Skeletal muscle satellite cell (primary cell): ENCODE results near the gene MYO1F.
"Not testable (repeated sequence)": the region's sequence is repeated elsewhere in the genome, so short reads cannot be mapped to it uniquely, and the experiment has no call there.

Experiments
- H3K27me3 ChIP-seq: 2 replicates; pipeline ENCODE4 v1.7.0; 2013; ENCODE audit warnings: low read length; ENCODE audit not compliant: control insufficient read depth, insufficient read depth
- H3K36me3 ChIP-seq: 2 replicates; pipeline ENCODE4 v1.7.0; 2013; ENCODE audit warnings: mild to moderate bottlenecking, control low read depth, low read length; ENCODE audit not compliant: insufficient read depth
- H3K4me1 ChIP-seq: 2 replicates; pipeline ENCODE4 v1.7.0; 2013; ENCODE audit warnings: low read length; ENCODE audit not compliant: control insufficient read depth, insufficient read depth
- H3K4me2 ChIP-seq: 2 replicates; pipeline ENCODE4 v1.7.0; 2013; ENCODE audit warnings: mild to moderate bottlenecking, low read length
- H3K4me3 ChIP-seq: 2 replicates; pipeline ENCODE4 v1.7.0; 2013; ENCODE audit warnings: low read length
- H3K9ac ChIP-seq: 2 replicates; pipeline ENCODE4 v1.7.0; 2013; ENCODE audit warnings: mild to moderate bottlenecking, low read depth, low read length, moderate library complexity
- H3K9me3 ChIP-seq: replicated peaks from 2 replicates; pipeline ENCODE4 v1.7.0; 2013; ENCODE audit warnings: mild to moderate bottlenecking, control low read depth, low read length

Gene MYO1F

GRCh38 chr19:8557642-8558238 lies 19.5 kb downstream of the MYO1F start:
- no peaks in the 10 kb centered on the region for H3K27me3 ChIP-seq
- no peak overlapping the region for H3K9ac ChIP-seq
- no peak overlapping the region for H3K4me2 ChIP-seq
- no peaks in the 10 kb centered on the region for H3K9me3 ChIP-seq
- no peaks in the 10 kb centered on the region for H3K4me1 ChIP-seq
- H3K36me3 ChIP-seq: no peaks in the 10 kb centered on the region
- H3K4me3 ChIP-seq: no peak overlapping the region

- H3K27me3 ChIP-seq, H3K4me1 ChIP-seq, H3K36me3 ChIP-seq, H3K9ac ChIP-seq, H3K9me3 ChIP-seq, H3K4me3 ChIP-seq, H3K4me2 ChIP-seq: not testable (repeated sequence)
Observed at GRCh38 chr19:8553729-8554128, 23.5 kb downstream of the MYO1F start.

GRCh38 chr19:8552810-8553209 lies 24.4 kb downstream of the MYO1F start:
- no peak overlapping the region for H3K4me3 ChIP-seq
- H3K36me3 ChIP-seq: no peaks in the 10 kb centered on the region
- no peak overlapping the region for H3K4me2 ChIP-seq
- no peak overlapping the region for H3K9ac ChIP-seq
- no peaks in the 10 kb centered on the region for H3K27me3 ChIP-seq
- H3K9me3 ChIP-seq: no peaks in the 10 kb centered on the region
- no peaks in the 10 kb centered on the region for H3K4me1 ChIP-seq

GRCh38 chr19:8550070-8550469 lies 27.2 kb downstream of the MYO1F start:
- Histone ChIP-seq H3K9ac (no peak overlapping the region), H3K4me2 (no peak overlapping the region), H3K4me3 (no peak overlapping the region), H3K36me3 (peaks cover 2% of the 10 kb centered on the region), H3K27me3 (no peaks in the 10 kb centered on the region), H3K4me1 (no peaks in the 10 kb centered on the region), H3K9me3 (no peaks in the 10 kb centered on the region)

GRCh38 chr19:8545743-8546142 lies 31.5 kb downstream of the MYO1F start:
- no peaks in the 10 kb centered on the region for H3K27me3 ChIP-seq
- no peak overlapping the region for H3K4me3 ChIP-seq
- H3K9me3 ChIP-seq: no peaks in the 10 kb centered on the region
- H3K9ac ChIP-seq: no peak overlapping the region
- peaks cover 1% of the 10 kb centered on the region for H3K4me1 ChIP-seq
- H3K36me3 ChIP-seq: peaks cover 2% of the 10 kb centered on the region
- no peak overlapping the region for H3K4me2 ChIP-seq

- H3K4me3 ChIP-seq: no peak overlapping the region
- H3K9ac ChIP-seq: no peak overlapping the region
- no peaks in the 10 kb centered on the region for H3K9me3 ChIP-seq
- no peaks in the 10 kb centered on the region for H3K27me3 ChIP-seq
- H3K4me2 ChIP-seq: no peak overlapping the region
- peaks cover 3% of the 10 kb centered on the region for H3K4me1 ChIP-seq
- H3K36me3 ChIP-seq: peaks cover 2% of the 10 kb centered on the region
Observed at GRCh38 chr19:8544168-8544567, 33.1 kb downstream of the MYO1F start.

- Histone ChIP-seq H3K4me3 (no peak overlapping the region), H3K4me2 (no peak overlapping the region), H3K9ac (no peak overlapping the region), H3K36me3 (no peaks in the 10 kb centered on the region), H3K9me3 (no peaks in the 10 kb centered on the region), H3K4me1 (peaks cover 3% of the 10 kb centered on the region), H3K27me3 (no peaks in the 10 kb centered on the region)
Observed at GRCh38 chr19:8539621-8540149, 37.6 kb downstream of the MYO1F start.

GRCh38 chr19:8537099-8537498 lies 40.1 kb downstream of the MYO1F start:
- Histone ChIP-seq H3K4me3 (no peak overlapping the region), H3K27me3 (no peaks in the 10 kb centered on the region), H3K4me1 (peaks cover 3% of the 10 kb centered on the region), H3K4me2 (no peak overlapping the region), H3K9me3 (no peaks in the 10 kb centered on the region), H3K9ac (no peak overlapping the region), H3K36me3 (no peaks in the 10 kb centered on the region)

GRCh38 chr19:8536282-8536681 lies 41.0 kb downstream of the MYO1F start:
- Histone ChIP-seq H3K27me3 (no peaks in the 10 kb centered on the region), H3K9me3 (no peaks in the 10 kb centered on the region), H3K36me3 (no peaks in the 10 kb centered on the region), H3K4me2 (no peak overlapping the region), H3K4me1 (peaks cover 3% of the 10 kb centered on the region), H3K9ac (no peak overlapping the region), H3K4me3 (no peak overlapping the region)

GRCh38 chr19:8532225-8532624 lies 45.0 kb downstream of the MYO1F start:
- no peak overlapping the region for H3K4me2 ChIP-seq
- no peak overlapping the region for H3K4me3 ChIP-seq
- H3K9me3 ChIP-seq: no peaks in the 10 kb centered on the region
- no peaks in the 10 kb centered on the region for H3K27me3 ChIP-seq
- no peaks in the 10 kb centered on the region for H3K4me1 ChIP-seq
- H3K9ac ChIP-seq: no peak overlapping the region
- no peaks in the 10 kb centered on the region for H3K36me3 ChIP-seq

GRCh38 chr19:8531470-8531869 lies 45.8 kb downstream of the MYO1F start:
- H3K27me3 ChIP-seq: no peaks in the 10 kb centered on the region
- H3K9me3 ChIP-seq: no peaks in the 10 kb centered on the region
- no peaks in the 10 kb centered on the region for H3K36me3 ChIP-seq
- no peak overlapping the region for H3K4me2 ChIP-seq
- peaks cover 5% of the 10 kb centered on the region for H3K4me1 ChIP-seq
- no peak overlapping the region for H3K9ac ChIP-seq
- H3K4me3 ChIP-seq: no peak overlapping the region

- no peak overlapping the region for H3K4me2 ChIP-seq
- H3K27me3 ChIP-seq: no peaks in the 10 kb centered on the region
- H3K4me1 ChIP-seq: peaks cover 6% of the 10 kb centered on the region
- no peak overlapping the region for H3K9ac ChIP-seq
- no peaks in the 10 kb centered on the region for H3K9me3 ChIP-seq
- no peak overlapping the region for H3K4me3 ChIP-seq
- H3K36me3 ChIP-seq: no peaks in the 10 kb centered on the region
Observed at GRCh38 chr19:8530061-8530679, 47.1 kb downstream of the MYO1F start.
